CD4-positive, alpha-beta T cell treated with Interleukin-15 for 4 hours (primary cell): Measurements from ENCODE around the gene ISOC2.
A peak's percentile ranks its signal among the peaks of the same experiment; 100 is the strongest.
"Not testable (repeated sequence)": the region's sequence is repeated elsewhere in the genome, so short reads cannot be mapped to it uniquely, and the experiment has no call there.

Experiments used
- DNase-seq: peaks from one replicate; pipeline ENCODE4 v3.0.0-alpha.2; 2020; ENCODE audit warnings: low spot score

The ISOC2 gene

GRCh38 chr19:55461259-55461973 is at the start of gene ISOC2:
ISOC2 (minus strand) TSS chr19:55461642; CDS start chr19:55456486, 5,156 bp downstream.
- DNase-seq = peak; percentile 100

GRCh38 chr19:55508120-55508519 is 46.7 kb upstream of the ISOC2 start:
- DNase-seq = no peak

DNA sequence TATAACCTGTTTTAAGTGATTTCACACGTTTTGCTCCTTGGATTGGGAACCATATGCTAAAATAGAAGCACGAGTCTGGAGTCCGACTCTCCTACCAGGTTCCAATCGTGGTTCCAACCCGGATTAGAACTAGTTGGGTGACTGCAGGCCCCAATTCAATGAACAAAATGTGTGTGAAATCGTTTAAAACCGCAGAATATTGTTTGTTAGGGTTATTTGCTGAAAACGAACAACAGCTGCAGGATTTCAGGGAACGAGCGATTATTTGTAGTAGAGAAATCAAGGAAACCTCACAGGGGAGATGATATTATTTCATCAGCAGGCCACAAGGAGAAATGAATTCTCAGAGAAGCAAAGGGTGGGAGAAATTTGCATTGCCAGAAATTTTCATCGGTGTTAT is 43.5 kb upstream of the ISOC2 start:
- no peak for DNase-seq

GRCh38 chr19:55504252-55504603 is 42.8 kb upstream of the ISOC2 start:
- DNase-seq = no peak

DNA sequence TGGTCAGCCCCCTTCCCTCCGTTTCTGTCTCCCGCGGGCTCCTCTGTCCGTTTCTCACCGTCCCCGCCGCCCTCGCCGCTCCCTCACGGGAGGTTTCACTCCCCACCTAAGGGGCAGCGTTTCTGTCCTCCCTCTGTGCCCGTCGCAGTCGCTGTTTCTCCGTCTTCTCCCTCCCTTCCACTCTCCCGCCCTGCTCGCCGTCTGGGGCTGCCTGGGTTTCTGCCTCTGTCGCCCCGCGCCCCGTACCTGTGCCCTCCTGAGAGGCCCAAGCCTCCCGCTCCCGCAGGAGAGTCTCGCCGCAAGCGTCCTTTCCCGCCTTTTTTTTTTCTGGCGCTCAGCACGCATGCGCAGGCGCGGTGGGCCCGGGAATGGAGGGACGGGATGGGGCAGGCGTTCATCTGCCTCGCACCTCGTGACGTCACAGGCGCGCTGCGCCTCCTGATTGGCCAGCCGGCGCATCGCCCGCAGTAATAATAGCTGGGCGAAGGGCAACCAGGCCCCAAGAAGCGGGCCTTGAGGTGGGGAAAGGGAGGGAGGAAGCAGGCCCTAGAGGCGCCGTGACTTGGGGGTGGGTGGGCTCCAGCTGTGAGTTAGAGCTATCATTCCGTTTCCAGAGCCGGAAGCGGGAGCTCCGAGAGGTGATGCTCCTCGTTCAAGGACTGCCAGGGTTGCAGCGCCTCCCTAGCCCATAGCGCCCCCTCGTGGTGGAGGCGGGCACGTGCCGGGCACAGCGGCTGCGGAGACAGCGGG is 42.2 kb upstream of the ISOC2 start:
- peak; percentile 90 for DNase-seq

DNA sequence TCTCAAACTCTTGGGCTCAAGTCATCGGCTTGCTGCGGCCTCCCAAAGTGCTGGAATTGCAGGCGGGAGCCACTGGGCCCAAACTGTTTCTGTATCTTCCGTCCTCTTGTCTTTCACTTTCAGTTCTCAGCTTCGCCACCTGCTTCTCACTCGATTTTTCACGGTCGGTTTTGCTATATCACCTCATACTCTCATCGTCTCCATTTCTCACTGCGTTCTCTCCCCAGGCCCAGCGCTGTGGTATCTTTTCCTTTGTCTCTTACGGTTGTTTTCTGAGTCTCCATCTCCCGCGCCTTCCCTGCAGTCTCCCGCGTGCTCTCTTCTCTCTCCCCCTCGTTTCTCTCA is 41.7 kb upstream of the ISOC2 start:
- no peak for DNase-seq

GRCh38 chr19:55502197-55502952 is 40.9 kb upstream of the ISOC2 start:
- no peak for DNase-seq

- no peak for DNase-seq
Observed at GRCh38 chr19:55500368-55500952, 39.0 kb upstream of the ISOC2 start.

GRCh38 chr19:55498246-55498840 is 36.9 kb upstream of the ISOC2 start:
- DNase-seq = no peak

- DNase-seq = no peak
Observed at GRCh38 chr19:55497763-55498162, 36.3 kb upstream of the ISOC2 start.

GRCh38 chr19:55496820-55497219 is 35.4 kb upstream of the ISOC2 start:
- DNase-seq = not testable (repeated sequence)

- no peak for DNase-seq
Observed at GRCh38 chr19:55495646-55496349, 34.4 kb upstream of the ISOC2 start.

GRCh38 chr19:55494172-55494761 is 32.8 kb upstream of the ISOC2 start:
- no peak for DNase-seq

- no peak for DNase-seq
Observed at GRCh38 chr19:55493645-55494171, 32.3 kb upstream of the ISOC2 start.

DNA sequence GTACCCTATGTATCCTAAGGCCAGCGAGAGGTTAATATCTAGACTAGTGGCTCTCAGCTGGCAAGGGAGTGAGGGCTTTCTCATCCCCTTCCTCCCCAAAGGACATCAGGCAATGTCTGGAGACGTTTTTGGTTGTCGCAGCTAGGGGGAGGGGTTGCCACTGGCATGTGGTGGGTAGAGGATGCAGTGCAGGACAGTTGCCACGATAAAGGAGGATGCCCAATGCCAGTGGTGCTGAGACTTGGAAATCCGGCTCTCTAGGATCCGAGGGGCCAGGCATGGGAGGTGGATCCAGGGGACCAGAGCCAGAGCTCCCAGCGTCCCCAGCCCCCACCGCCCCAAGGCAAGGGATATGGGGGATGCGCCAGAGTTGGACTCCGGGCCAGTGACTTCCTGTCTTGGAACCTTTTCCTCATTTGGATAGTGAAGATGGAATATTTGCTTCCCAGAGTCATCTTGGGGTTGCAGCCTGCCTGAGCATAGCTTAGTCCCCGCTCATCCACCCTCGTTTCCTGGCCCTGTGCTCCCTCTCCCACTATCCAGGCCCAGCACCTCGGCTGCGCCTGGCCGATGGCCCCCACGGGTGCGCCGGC is 31.7 kb upstream of the ISOC2 start:
- DNase-seq = no peak

DNA sequence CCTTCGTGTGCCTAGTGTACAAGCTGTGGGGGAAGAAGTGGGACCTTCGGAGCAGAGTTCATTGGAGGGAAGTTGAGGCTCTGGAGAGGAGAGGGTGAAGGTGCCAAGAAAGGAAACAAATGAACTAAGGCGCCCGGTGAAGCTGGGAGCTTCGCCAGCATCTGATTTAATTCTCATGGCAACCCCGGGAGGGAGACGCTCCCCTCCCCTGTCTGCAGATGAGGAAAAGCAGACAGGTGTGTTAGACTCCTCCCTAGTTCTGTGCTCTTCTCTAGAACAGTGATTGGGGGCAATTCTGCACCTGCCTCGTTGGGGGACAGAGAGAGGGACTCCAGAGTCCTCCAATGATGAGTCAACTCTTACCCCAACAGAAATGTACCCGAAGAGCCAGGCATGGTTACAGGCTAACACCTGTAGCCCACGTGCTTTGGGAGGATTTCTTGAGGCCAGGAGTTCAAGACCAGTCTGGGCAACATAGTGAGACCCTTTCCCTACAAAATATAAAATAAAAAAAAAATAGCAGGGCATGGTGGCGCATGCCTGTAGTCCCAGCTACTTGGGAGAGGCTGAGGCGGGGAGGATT is 31.0 kb upstream of the ISOC2 start:
- DNase-seq = no peak

- no peak for DNase-seq
Observed at GRCh38 chr19:55491546-55492360, 30.3 kb upstream of the ISOC2 start.

DNA sequence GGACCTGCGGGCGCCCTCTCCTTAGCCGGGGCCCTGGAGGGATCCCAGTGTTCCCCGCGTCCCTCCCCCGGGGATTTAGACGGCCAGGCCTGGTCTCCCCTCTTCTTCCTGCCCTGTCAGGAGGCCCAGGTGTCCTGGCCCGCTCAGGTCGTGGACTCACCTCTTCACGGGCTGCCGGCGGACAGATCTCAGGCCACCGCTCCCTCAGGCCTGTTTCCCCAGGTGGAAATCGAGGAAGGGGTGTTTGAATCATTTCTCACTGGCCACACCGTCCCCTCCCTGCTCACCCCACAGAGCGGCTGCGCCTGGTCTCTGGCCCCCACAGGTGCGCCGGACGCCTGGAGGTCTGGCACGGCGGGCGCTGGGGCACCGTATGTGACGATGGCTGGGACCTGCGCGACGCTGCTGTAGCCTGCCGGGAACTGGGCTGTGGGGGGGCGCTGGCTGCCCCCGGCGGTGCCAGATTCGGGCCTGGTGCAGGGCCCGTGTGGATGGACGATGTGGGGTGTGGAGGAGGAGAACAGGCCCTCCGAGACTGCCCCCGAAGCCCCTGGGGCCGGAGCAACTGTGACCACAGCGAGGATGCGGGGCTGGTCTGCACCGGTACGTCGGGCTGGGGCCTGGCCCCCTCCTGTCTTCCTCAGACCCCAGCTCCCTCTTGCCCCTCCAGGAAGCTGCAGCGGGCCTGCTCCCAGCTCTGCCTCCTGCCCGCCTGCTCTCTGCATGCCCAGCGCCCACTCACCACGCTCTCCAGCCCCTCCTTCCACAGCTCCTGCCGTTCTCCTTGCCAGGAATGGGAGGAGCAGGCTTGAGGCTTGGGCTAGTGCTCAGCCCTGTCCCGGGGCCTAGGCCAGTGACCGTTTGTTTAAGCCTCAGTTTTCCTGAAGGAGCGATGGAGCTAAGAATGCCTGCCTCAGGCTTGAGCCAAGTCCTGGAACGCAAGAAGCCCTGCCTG is 29.3 kb upstream of the ISOC2 start:
- DNase-seq = no peak
